ENCODE measurements around the gene DROSHA.

Gene DROSHA

GRCh38 chr5:31378838-31379237, 153.1 kb downstream of the DROSHA start:
- peak; percentile 21 for DNase-seq

GRCh38 chr5:31378136-31378535, 153.8 kb downstream of the DROSHA start:
- DNase-seq = no peak

- DNase-seq = no peak
Measured at GRCh38 chr5:31377274-31377946, 154.5 kb downstream of the DROSHA start.

GRCh38 chr5:31375999-31376720, 155.7 kb downstream of the DROSHA start:
- no peak for DNase-seq

- no peak for DNase-seq
Measured at GRCh38 chr5:31372124-31372523, 159.8 kb downstream of the DROSHA start.

GRCh38 chr5:31366941-31367340, 165.0 kb downstream of the DROSHA start:
- DNase-seq = peak; percentile 75

- no peak for DNase-seq
Measured at GRCh38 chr5:31365776-31366175, 166.1 kb downstream of the DROSHA start.

GRCh38 chr5:31364881-31365636, 166.8 kb downstream of the DROSHA start:
- peak; percentile 90 for DNase-seq

- DNase-seq = peak; percentile 52
Measured at GRCh38 chr5:31362931-31363568, 168.8 kb downstream of the DROSHA start.

GRCh38 chr5:31362529-31362900, 169.4 kb downstream of the DROSHA start:
- DNase-seq = peak; percentile 86

- peak; percentile 63 for DNase-seq
Measured at GRCh38 chr5:31361704-31362528, 170.0 kb downstream of the DROSHA start.

- peak; percentile 75 for DNase-seq
Measured at GRCh38 chr5:31361234-31361633, 170.7 kb downstream of the DROSHA start.

GRCh38 chr5:31359839-31360238, 172.1 kb downstream of the DROSHA start:
- no peak for DNase-seq

- DNase-seq = no peak
Measured at GRCh38 chr5:31357038-31357437, 174.9 kb downstream of the DROSHA start.

- no peak for DNase-seq
Measured at GRCh38 chr5:31355337-31355736, 176.6 kb downstream of the DROSHA start.

All from fibroblast of skin of abdomen (primary cell).